HG02798 (cell line): Measurements from ENCODE around the gene TIFAB.

ENCODE experiments used
- ATAC-seq: cut with Tn5 transposase; IDR thresholded peaks from one replicate; pipeline ENCODE4 v1.9.1; 2021; ENCODE audit warnings: mild to moderate bottlenecking; ENCODE audit not compliant: unreplicated experiment, poor library complexity

Gene TIFAB

GRCh38 chr5:135444881-135445280 lies 7.3 kb downstream of the TIFAB start:
- ATAC-seq: no peak

- ATAC-seq: no peak
Observed at GRCh38 chr5:135444360-135444759, 7.8 kb downstream of the TIFAB start.

- no peak for ATAC-seq
Observed at GRCh38 chr5:135443161-135443960, 8.8 kb downstream of the TIFAB start.

- ATAC-seq: no peak
Observed at GRCh38 chr5:135442431-135443160, 9.6 kb downstream of the TIFAB start.

GRCh38 chr5:135441919-135442318 lies 10.2 kb downstream of the TIFAB start:
- no peak for ATAC-seq

GRCh38 chr5:135441350-135441831 lies 10.8 kb downstream of the TIFAB start:
- no peak for ATAC-seq

GRCh38 chr5:135440916-135441315 lies 11.2 kb downstream of the TIFAB start:
- no peak for ATAC-seq

- no peak for ATAC-seq
Observed at GRCh38 chr5:135439231-135440205, 12.6 kb downstream of the TIFAB start.

- no peak for ATAC-seq
Observed at GRCh38 chr5:135438636-135439221, 13.4 kb downstream of the TIFAB start.

- no peak for ATAC-seq
Observed at GRCh38 chr5:135437796-135438560, 14.2 kb downstream of the TIFAB start.

GRCh38 chr5:135437422-135437795 lies 14.7 kb downstream of the TIFAB start:
- ATAC-seq: no peak

GRCh38 chr5:135436951-135437418 lies 15.2 kb downstream of the TIFAB start:
- ATAC-seq: no peak

GRCh38 chr5:135435467-135436330 lies 16.5 kb downstream of the TIFAB start:
- ATAC-seq: no peak

- ATAC-seq: no peak
Observed at GRCh38 chr5:135434591-135435466, 17.3 kb downstream of the TIFAB start.

- no peak for ATAC-seq
Observed at GRCh38 chr5:135433681-135434426, 18.3 kb downstream of the TIFAB start.

- no peak for ATAC-seq
Observed at GRCh38 chr5:135432113-135432512, 20.0 kb downstream of the TIFAB start.

- no peak for ATAC-seq
Observed at GRCh38 chr5:135430135-135430437, 22.1 kb downstream of the TIFAB start.
